Ovary (tissue), 9 donors: Measurements from ENCODE around the gene VASH1. TPM values are rescaled to one million over a fixed set of nuclear protein-coding genes. Genes with fewer than 3 reads are reported as not detected.
A peak's percentile ranks its signal among the peaks of the same experiment; 100 is the strongest.
"Not testable (repeated sequence)": the region's sequence is repeated elsewhere in the genome, so short reads cannot be mapped to it uniquely, and the experiment has no call there.

Experiments used
- DNase-seq, 5 donors: peaks; one replicate each; pipeline ENCODE4 v3.0.0-alpha.2; 2019 to 2020
- H3K27ac ChIP-seq, 2 donors: fragments of 200-600 bp; one replicate each; pipeline versions ENCODE4 v1.5.1 to v1.8.0; 2019 to 2022
- H3K27me3 ChIP-seq: fragments of 200-600 bp; one replicate; pipeline ENCODE4 v1.8.0; 2022
- H3K36me3 ChIP-seq: fragments of 200-600 bp; sonication (generic); one replicate; pipeline ENCODE4 v1.5.1; 2019
- H3K4me1 ChIP-seq: one replicate; pipeline ENCODE4 v1.8.1; 2013; ENCODE audit warnings: mild to moderate bottlenecking, moderate library complexity; ENCODE audit not compliant: insufficient read depth
- H3K4me3 ChIP-seq: fragments of 200-600 bp; sonication (generic); one replicate; pipeline ENCODE4 v1.5.1; 2017
- H3K9me3 ChIP-seq, 2 donors: fragments of 200-600 bp in 1 of 2; sonication (generic) in 1 of 2; one replicate each; pipeline versions ENCODE4 v1.5.1 to v1.8.1; 2013 to 2019; ENCODE audit warnings: mild to moderate bottlenecking in 1 of 2, moderate library complexity in 1 of 2
- EP300 ChIP-seq: sonication (generic); formaldehyde crosslinking; IDR thresholded peaks from one replicate; pipeline ENCODE4 v1.6.1; 2017; ENCODE audit warnings: antibody characterized with exemption
- POLR2A ChIP-seq: fragments of 450-650 bp; IDR thresholded peaks from one replicate; pipeline ENCODE4 v1.6.1; 2017; ENCODE audit warnings: antibody characterized with exemption, mild to moderate bottlenecking, moderate library complexity
- WGBS, 3 donors: extraction: QIAGEN DNeasy Blood & Tissue Kit in 1 of 3; methylation state at CpG; one replicate each; pipeline versions ENCODE4 v1.1.5 to v1.1.7; 2013 to 2017; 5-methylcytosine and 5-hydroxymethylcytosine counted together
- intact Hi-C, 4 donors: fragments of 100-400 bp; cut with DNase I; formaldehyde crosslinking; loops; one replicate each; pipeline versions ENCODE4 v1.11.0 to v1.15.1; 2022 to 2023
- polyA plus RNA-seq, 2 donors: library from polyadenylated mRNA; stranded (reverse); fragments of 200-250 nt in 1 of 2; fragments of 350-450 nt in 1 of 2; fragmentation: Illumina TruSeq in 1 of 2; extraction: RNeasy Lipid Tissue Mini Kit (QIAGEN cat#74804) in 1 of 2; gene quantifications; one replicate each; pipeline ENCODE4 v1.2.3, GENCODE V29; 2013 to 2014
- total RNA-seq, 7 donors: library from RNA; depleted of rRNA in 2 of 7; stranded (reverse); fragments of >200 nt in 2 of 7; fragmentation: NEBNext Ultra II Directional in 3 of 7; extraction: Animal tissue kit (Norgen Biotek cat#: 25700) in 3 of 7; gene quantifications; one replicate each; pipeline versions ENCODE4 v1.1.0 to v1.2.4, GENCODE V29; 2016 to 2023
- TF ChIP-seq, protein P1 (sequence below), 3 donors: fragments of 450-650 bp in 2 of 3; fragments of 200-600 bp in 1 of 3; IDR thresholded peaks; one replicate each; pipeline versions ENCODE4 v1.5.1 to v1.8.0; 2016 to 2022; ENCODE audit warnings: antibody characterized with exemption in 3 of 3, mild to moderate bottlenecking in 1 of 3
- donor health status: DM: no; HTN: no; CAD: no; lungs with moderate emphysema.
- donor health status: DM: no; HTN: no; CAD: no.
- donor health status: Bipolar disorder and iron deficiency.
- donor health status: DM: yes; HTN: yes; CAD: no.
- donor health status: DM: no; HTN: no; CAD: no.
- donor health status: DM: yes; HTN: yes; CAD: no.

The VASH1 gene
- total and polyA plus RNA-seq, 9 donors: 5.1 to 23.8 (median 16.7) TPM

DNA sequence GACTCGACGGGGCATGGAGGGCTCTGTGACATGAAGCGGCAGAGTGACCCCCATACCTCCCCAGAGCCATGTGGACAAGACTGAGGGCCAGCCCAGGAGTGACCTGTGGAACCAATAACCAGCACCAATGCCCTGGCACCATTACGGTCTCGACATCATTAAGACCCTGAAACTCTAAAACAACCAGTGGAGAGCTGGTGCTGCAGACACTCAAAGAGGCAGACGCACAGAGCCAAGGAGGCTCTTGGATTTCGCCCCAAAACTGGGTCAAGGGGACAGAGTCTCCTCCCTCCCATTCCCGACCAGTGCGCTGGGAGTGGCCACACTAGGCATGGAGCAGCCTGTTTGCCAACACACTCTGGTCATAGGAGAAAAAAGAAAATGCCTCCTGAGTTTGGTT, 41.6 kb upstream of the VASH1 start:
- intact Hi-C loops: loop anchor here in 1 of 4 donors (10.0 kb wide), 1 partner anchor 65 kb away; no protein-coding TSS in a partner anchor
- no peak overlapping the region for H3K4me3 ChIP-seq
- no peak for DNase-seq
- H3K9me3 ChIP-seq: no peaks in the 10 kb centered on the region
- no peak overlapping the region for H3K27ac ChIP-seq
- WGBS, 3 donors: 73 to 77% (median 77%) methylated on average over 9 of the region's 9 CpGs
- H3K36me3 ChIP-seq: no peaks in the 10 kb centered on the region
- H3K4me1 ChIP-seq: peaks cover 6% of the 10 kb centered on the region
- TF ChIP-seq, protein P1, sequence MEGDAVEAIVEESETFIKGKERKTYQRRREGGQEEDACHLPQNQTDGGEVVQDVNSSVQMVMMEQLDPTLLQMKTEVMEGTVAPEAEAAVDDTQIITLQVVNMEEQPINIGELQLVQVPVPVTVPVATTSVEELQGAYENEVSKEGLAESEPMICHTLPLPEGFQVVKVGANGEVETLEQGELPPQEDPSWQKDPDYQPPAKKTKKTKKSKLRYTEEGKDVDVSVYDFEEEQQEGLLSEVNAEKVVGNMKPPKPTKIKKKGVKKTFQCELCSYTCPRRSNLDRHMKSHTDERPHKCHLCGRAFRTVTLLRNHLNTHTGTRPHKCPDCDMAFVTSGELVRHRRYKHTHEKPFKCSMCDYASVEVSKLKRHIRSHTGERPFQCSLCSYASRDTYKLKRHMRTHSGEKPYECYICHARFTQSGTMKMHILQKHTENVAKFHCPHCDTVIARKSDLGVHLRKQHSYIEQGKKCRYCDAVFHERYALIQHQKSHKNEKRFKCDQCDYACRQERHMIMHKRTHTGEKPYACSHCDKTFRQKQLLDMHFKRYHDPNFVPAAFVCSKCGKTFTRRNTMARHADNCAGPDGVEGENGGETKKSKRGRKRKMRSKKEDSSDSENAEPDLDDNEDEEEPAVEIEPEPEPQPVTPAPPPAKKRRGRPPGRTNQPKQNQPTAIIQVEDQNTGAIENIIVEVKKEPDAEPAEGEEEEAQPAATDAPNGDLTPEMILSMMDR (IDR thresholded peaks at IDR 0.05): no peak
- TF ChIP-seq POLR2A (no peak), EP300 (no peak)
- no peaks in the 10 kb centered on the region for H3K27me3 ChIP-seq

DNA sequence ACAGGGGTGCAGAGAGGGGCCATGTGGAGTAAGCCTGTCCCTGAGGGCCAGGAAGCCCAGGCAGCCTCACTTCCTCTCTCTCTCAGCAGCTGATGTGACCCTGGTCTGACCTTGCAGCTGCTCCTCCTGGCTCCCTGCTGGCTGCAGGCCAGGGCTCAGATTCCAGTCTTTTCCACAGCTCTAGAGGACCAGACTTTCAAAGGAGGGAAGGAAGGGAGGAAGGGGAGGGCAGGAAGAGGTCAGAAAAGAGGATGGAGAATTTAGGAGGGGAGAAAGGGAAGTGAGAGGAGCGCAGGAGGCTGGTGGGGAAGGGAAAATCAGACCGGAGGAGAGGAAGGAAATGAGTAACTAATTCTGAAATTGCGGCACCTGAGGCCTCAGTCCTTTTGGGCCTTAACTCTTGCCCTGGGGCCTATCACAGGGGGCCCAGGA, 40.9 kb upstream of the VASH1 start:
- peak; percentile 63 to 76 (median 70) for DNase-seq
- no peak overlapping the region for H3K4me3 ChIP-seq
- no peaks in the 10 kb centered on the region for H3K36me3 ChIP-seq
- no peak overlapping the region for H3K27ac ChIP-seq
- intact Hi-C loops: no loop called here
- 43 to 52% (median 46%) methylated on average over 3 of the region's 3 CpGs for WGBS, 3 donors
- TF ChIP-seq, protein P1 (IDR thresholded peaks at IDR 0.05): no peak
- no peak for TF ChIP-seq POLR2A
- TF ChIP-seq EP300: no peak
- no peaks in the 10 kb centered on the region for H3K9me3 ChIP-seq
- H3K4me1 ChIP-seq: peaks cover 4% of the 10 kb centered on the region
- no peaks in the 10 kb centered on the region for H3K27me3 ChIP-seq

DNA sequence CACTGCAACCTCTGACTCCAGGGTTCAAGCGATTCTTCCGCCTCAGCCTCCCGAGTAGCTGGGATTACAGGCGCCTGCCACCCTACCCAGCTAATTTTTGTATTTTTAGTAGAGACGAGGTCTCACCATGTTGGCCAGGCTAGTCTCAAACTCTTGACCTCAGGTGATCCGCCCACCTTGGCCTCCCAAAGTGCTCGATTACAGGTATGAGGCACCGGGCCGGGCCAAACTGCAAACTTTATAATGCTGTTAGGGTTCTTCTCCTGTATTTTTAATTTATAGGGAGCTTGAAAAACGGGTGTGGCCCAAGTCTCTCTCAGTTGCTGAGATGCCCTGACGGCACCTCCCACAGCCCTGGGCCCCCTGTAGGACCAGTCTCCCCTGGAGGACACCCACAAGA, 39.8 kb upstream of the VASH1 start:
- H3K27ac ChIP-seq, DNase-seq, H3K27me3 ChIP-seq, H3K36me3 ChIP-seq, H3K9me3 ChIP-seq, H3K4me1 ChIP-seq, intact Hi-C loops, H3K4me3 ChIP-seq: not testable (repeated sequence)
- WGBS, 3 donors: 94 to 95% (median 95%) methylated on average over 11 of the region's 11 CpGs

- no peak for TF ChIP-seq POLR2A
- TF ChIP-seq EP300: no peak
- TF ChIP-seq, protein P1 (IDR thresholded peaks at IDR 0.05): no peak
- Histone ChIP-seq H3K27ac (no peak overlapping the region), H3K27me3 (no peaks in the 10 kb centered on the region), H3K9me3 (no peaks in the 10 kb centered on the region), H3K4me3 (no peak overlapping the region), H3K4me1 (no peaks in the 10 kb centered on the region), H3K36me3 (no peaks in the 10 kb centered on the region)
- no peak for DNase-seq
- intact Hi-C loops: no loop called here
- 60 to 67% (median 63%) methylated on average over 8 of the region's 8 CpGs for WGBS, 3 donors
Observed at GRCh38 chr14:76724651-76725550, 36.4 kb upstream of the VASH1 start.

DNA sequence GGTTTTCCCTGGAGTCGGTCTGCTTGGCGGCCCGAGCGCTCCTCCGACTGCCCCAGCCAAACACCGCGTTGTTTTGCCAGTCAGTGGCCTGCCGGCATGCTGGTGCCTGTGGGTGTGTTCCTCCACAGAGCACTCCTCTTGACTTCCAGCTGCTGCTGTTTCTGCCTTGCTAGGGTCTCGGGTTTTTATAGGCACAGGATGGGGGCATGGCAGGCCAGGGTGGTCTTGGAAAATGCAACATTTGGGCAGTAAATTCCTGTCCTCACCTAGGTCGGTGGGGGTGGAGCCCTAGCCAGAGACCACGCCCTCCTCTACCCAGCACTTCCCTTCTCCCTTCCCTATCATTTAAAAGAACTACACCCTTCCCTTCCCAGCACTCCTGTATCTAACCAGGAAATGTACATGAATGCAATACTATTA, 34.7 kb upstream of the VASH1 start:
- 61 to 78% (median 71%) methylated on average over 11 of the region's 11 CpGs for WGBS, 3 donors
- Histone ChIP-seq H3K9me3 (no peaks in the 10 kb centered on the region), H3K27ac (no peak overlapping the region), H3K36me3 (no peaks in the 10 kb centered on the region), H3K4me1 (no peaks in the 10 kb centered on the region), H3K27me3 (no peaks in the 10 kb centered on the region), H3K4me3 (no peak overlapping the region)
- TF ChIP-seq POLR2A (no peak), EP300 (no peak)
- TF ChIP-seq, protein P1 (IDR thresholded peaks at IDR 0.05): no peak
- intact Hi-C loops: no loop called here
- DNase-seq: no peak
